Measurements from ENCODE around the gene PTPRC. TPM values are rescaled to one million over a fixed set of nuclear protein-coding genes. Genes with fewer than 3 reads are reported as not detected.

The PTPRC gene
- total RNA-seq, 1 experiment from 2014 or later: 0.25 TPM

DNA sequence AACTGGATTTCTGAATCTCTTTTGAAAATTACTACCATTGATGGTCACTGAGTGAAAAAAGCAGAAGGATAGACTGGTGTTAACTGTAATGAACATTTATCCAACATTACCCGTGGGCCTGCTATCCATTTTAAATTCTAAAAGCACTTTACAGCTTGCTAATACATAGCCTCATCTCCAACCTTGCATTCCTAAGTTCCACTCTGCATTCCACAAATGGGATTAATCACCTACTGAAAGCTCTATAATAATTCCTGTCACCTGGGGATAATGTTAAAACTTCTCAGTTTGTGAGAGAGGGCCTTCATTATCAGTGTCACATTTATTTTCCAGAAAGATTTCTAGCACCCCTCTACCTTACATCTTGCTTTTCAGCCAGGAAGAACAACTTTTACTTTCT, 38.2 kb downstream of the PTPRC start:
- no peak overlapping the region for H3K4me3 ChIP-seq (ENCODE audit: low read depth, low read length)
- no peaks in the 10 kb centered on the region for H3K4me1 ChIP-seq
- DNase-seq: no peak
- H3K27me3 Mint-ChIP-seq (ENCODE audit: insufficient read depth, unreplicated experiment): no peaks in the 10 kb centered on the region
- POLR2A ChIA-PET: no interaction called here
- no peaks in the 10 kb centered on the region for H3K36me3 Mint-ChIP-seq (ENCODE audit: insufficient read depth, unreplicated experiment)
- no peaks in the 10 kb centered on the region for H3K36me3 ChIP-seq (ENCODE audit: control insufficient read depth, insufficient read depth, low read length)
- H3K27ac Mint-ChIP-seq (ENCODE audit: unreplicated experiment): no peak overlapping the region
- no peak overlapping the region for H3K4me3 Mint-ChIP-seq (ENCODE audit: unreplicated experiment)
- BruUV-seq (replicated peaks): no TSS peak
- intact Hi-C loops (cut with micrococcal nuclease; ENCODE audit: unreplicated experiment): no loop called here
- CTCF ChIA-PET: no interaction called here
- peaks cover 9% of the 10 kb centered on the region for H3K4me1 Mint-ChIP-seq (ENCODE audit: low read depth, unreplicated experiment)
- no peaks in the 10 kb centered on the region for H3K9me3 ChIP-seq
- TF ChIP-seq, protein P1, sequence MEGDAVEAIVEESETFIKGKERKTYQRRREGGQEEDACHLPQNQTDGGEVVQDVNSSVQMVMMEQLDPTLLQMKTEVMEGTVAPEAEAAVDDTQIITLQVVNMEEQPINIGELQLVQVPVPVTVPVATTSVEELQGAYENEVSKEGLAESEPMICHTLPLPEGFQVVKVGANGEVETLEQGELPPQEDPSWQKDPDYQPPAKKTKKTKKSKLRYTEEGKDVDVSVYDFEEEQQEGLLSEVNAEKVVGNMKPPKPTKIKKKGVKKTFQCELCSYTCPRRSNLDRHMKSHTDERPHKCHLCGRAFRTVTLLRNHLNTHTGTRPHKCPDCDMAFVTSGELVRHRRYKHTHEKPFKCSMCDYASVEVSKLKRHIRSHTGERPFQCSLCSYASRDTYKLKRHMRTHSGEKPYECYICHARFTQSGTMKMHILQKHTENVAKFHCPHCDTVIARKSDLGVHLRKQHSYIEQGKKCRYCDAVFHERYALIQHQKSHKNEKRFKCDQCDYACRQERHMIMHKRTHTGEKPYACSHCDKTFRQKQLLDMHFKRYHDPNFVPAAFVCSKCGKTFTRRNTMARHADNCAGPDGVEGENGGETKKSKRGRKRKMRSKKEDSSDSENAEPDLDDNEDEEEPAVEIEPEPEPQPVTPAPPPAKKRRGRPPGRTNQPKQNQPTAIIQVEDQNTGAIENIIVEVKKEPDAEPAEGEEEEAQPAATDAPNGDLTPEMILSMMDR (IDR thresholded peaks at IDR 0.05; ENCODE audit: insufficient read depth in 1 of 2, low read depth in 1 of 2, low read length in 1 of 2, severe bottlenecking in 1 of 2, unreplicated experiment in 1 of 2): no peak
- H3K9me3 Mint-ChIP-seq (ENCODE audit: unreplicated experiment): no peaks in the 10 kb centered on the region
- no peaks in the 10 kb centered on the region for H3K27me3 ChIP-seq (replicated peaks; ENCODE audit: control insufficient read depth, insufficient read depth, low read length)

DNA sequence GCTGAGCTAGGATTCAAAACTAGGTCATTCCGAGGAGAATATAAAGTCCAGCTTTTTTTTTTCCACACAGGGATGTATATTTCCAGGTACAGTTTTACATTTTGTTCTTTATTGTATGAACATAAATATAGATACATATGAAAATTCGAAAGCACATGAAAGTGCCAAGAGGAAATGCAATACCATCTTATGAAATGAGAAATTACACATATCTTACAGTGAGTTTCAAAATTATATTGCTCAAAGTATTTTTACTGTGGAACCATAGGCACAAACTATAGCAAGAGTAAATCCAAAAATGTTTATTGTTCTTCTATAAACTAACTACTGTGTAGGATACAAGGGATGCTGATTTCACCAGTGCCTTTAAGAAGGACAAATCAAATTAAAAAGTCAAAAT, 39.0 kb downstream of the PTPRC start:
- Mint-ChIP-seq H3K4me1 (ENCODE audit: low read depth, unreplicated experiment) (peaks cover 4% of the 10 kb centered on the region), H3K4me3 (ENCODE audit: unreplicated experiment) (no peak overlapping the region), H3K36me3 (ENCODE audit: insufficient read depth, unreplicated experiment) (no peaks in the 10 kb centered on the region), H3K9me3 (ENCODE audit: unreplicated experiment) (no peaks in the 10 kb centered on the region), H3K27me3 (ENCODE audit: insufficient read depth, unreplicated experiment) (no peaks in the 10 kb centered on the region), H3K27ac (ENCODE audit: unreplicated experiment) (no peak overlapping the region)
- Histone ChIP-seq H3K4me3 (ENCODE audit: low read depth, low read length) (no peak overlapping the region), H3K27me3 (replicated peaks; ENCODE audit: control insufficient read depth, insufficient read depth, low read length) (no peaks in the 10 kb centered on the region), H3K36me3 (ENCODE audit: control insufficient read depth, insufficient read depth, low read length) (no peaks in the 10 kb centered on the region), H3K4me1 (no peaks in the 10 kb centered on the region), H3K9me3 (no peaks in the 10 kb centered on the region)
- TF ChIP-seq, protein P1 (IDR thresholded peaks at IDR 0.05; ENCODE audit: insufficient read depth in 1 of 2, low read depth in 1 of 2, low read length in 1 of 2, severe bottlenecking in 1 of 2, unreplicated experiment in 1 of 2): no peak
- intact Hi-C loops (cut with micrococcal nuclease; ENCODE audit: unreplicated experiment): no loop called here
- no TSS peak for BruUV-seq (replicated peaks)
- ChIA-PET POLR2A (no interaction called here), CTCF (no interaction called here)
- DNase-seq: no peak

DNA sequence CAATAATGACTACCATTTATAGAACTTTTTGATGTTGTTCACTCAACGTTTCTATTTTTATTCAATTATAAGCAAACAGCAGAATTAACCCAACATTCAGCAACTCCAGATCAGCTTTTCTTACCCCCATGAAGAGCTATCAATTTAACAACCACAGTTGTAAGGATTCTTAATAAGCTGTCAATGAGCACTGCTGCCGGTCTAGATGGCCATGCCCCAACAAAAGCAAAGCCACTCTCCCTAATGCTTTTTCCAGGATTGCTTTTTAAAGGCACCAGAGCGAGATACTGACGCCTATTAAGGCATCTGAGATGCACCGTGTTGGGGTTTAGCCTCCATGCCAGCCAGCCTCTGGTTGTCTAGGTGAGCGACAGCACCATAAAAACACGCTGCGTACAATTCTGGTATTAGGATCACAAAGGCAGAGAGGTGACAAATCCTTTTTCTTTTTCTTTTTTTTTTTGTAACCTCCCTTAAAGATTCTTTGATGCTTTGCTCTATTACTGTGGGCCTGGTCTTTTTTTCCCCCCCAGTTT, 39.5 kb downstream of the PTPRC start:
- DNase-seq: no peak
- intact Hi-C loops (cut with micrococcal nuclease; ENCODE audit: unreplicated experiment): no loop called here
- ChIA-PET POLR2A (no interaction called here), CTCF (no interaction called here)
- no peaks in the 10 kb centered on the region for H3K4me1 ChIP-seq
- Mint-ChIP-seq H3K27ac (ENCODE audit: unreplicated experiment) (no peak overlapping the region), H3K9me3 (ENCODE audit: unreplicated experiment) (no peaks in the 10 kb centered on the region), H3K27me3 (ENCODE audit: insufficient read depth, unreplicated experiment) (no peaks in the 10 kb centered on the region), H3K4me1 (ENCODE audit: low read depth, unreplicated experiment) (no peaks in the 10 kb centered on the region), H3K4me3 (ENCODE audit: unreplicated experiment) (no peak overlapping the region), H3K36me3 (ENCODE audit: insufficient read depth, unreplicated experiment) (no peaks in the 10 kb centered on the region)
- no TSS peak for BruUV-seq (replicated peaks)
- no peaks in the 10 kb centered on the region for H3K27me3 ChIP-seq (replicated peaks; ENCODE audit: control insufficient read depth, insufficient read depth, low read length)
- no peaks in the 10 kb centered on the region for H3K36me3 ChIP-seq (ENCODE audit: control insufficient read depth, insufficient read depth, low read length)
- H3K9me3 ChIP-seq: no peaks in the 10 kb centered on the region
- TF ChIP-seq, protein P1 (IDR thresholded peaks at IDR 0.05; ENCODE audit: insufficient read depth in 1 of 2, low read depth in 1 of 2, low read length in 1 of 2, severe bottlenecking in 1 of 2, unreplicated experiment in 1 of 2): no peak
- H3K4me3 ChIP-seq (ENCODE audit: low read depth, low read length): no peak overlapping the region
